HEK293 (cell line): ENCODE data around the gene TM7SF3.

Experiments used
- YY2 ChIP-seq: fragments of 450-650 bp; formaldehyde crosslinking; IDR thresholded peaks from 2 replicates; pipeline ENCODE4 v1.5.1; 2016; ENCODE audit warnings: missing biosample characterization, missing genetic modification characterization
- ZBTB7A ChIP-seq: fragments of 450-650 bp; formaldehyde crosslinking; IDR thresholded peaks from 2 replicates; pipeline ENCODE4 v1.5.1; 2016; ENCODE audit warnings: low read depth, missing biosample characterization, missing genetic modification characterization
- ZFP69B ChIP-seq: fragments of 450-650 bp; formaldehyde crosslinking; IDR thresholded peaks from 2 replicates; pipeline ENCODE4 v1.5.1; 2016; ENCODE audit warnings: missing biosample characterization, missing genetic modification characterization
- ZNF114 ChIP-seq: fragments of 450-650 bp; formaldehyde crosslinking; IDR thresholded peaks from 2 replicates; pipeline ENCODE4 v1.5.0; 2017; ENCODE audit warnings: missing biosample characterization, missing genetic modification characterization
- ZNF138 ChIP-seq: fragments of 450-650 bp; formaldehyde crosslinking; IDR thresholded peaks from 2 replicates; pipeline ENCODE4 v1.5.1; 2016; ENCODE audit warnings: missing biosample characterization, missing genetic modification characterization, borderline replicate concordance
- ZNF146 ChIP-seq: fragments of 450-650 bp; formaldehyde crosslinking; IDR thresholded peaks from 2 replicates; pipeline ENCODE4 v1.5.1; 2016; ENCODE audit warnings: missing biosample characterization, missing genetic modification characterization
- ZNF157 ChIP-seq: fragments of 450-650 bp; formaldehyde crosslinking; IDR thresholded peaks from 2 replicates; pipeline ENCODE4 v1.5.1; 2016; ENCODE audit warnings: missing biosample characterization, missing genetic modification characterization
- ZNF16 ChIP-seq: fragments of 450-650 bp; formaldehyde crosslinking; IDR thresholded peaks from 2 replicates; pipeline ENCODE4 v1.5.1; 2016; ENCODE audit warnings: low read depth, missing biosample characterization, missing genetic modification characterization
- ZNF214 ChIP-seq: fragments of 450-650 bp; formaldehyde crosslinking; IDR thresholded peaks from 2 replicates; pipeline ENCODE4 v1.5.1; 2017; ENCODE audit warnings: missing biosample characterization, mild to moderate bottlenecking, missing genetic modification characterization, borderline replicate concordance
- ZNF223 ChIP-seq: fragments of 450-650 bp; formaldehyde crosslinking; IDR thresholded peaks from 2 replicates; pipeline ENCODE4 v1.5.1; 2016; ENCODE audit warnings: missing biosample characterization, missing genetic modification characterization
- ZNF24 ChIP-seq: fragments of 450-650 bp; formaldehyde crosslinking; IDR thresholded peaks from 2 replicates; pipeline ENCODE4 v1.5.1; 2016; ENCODE audit warnings: missing biosample characterization, missing genetic modification characterization
- ZNF302 ChIP-seq: fragments of 450-650 bp; formaldehyde crosslinking; IDR thresholded peaks from 2 replicates; pipeline ENCODE4 v1.5.1; 2016; ENCODE audit warnings: missing biosample characterization, missing genetic modification characterization, low read depth
- ZNF394 ChIP-seq: fragments of 450-650 bp; formaldehyde crosslinking; IDR thresholded peaks from 2 replicates; pipeline ENCODE4 v1.5.1; 2016; ENCODE audit warnings: missing biosample characterization, missing genetic modification characterization, mild to moderate bottlenecking, moderate library complexity, borderline replicate concordance
- ZNF416 ChIP-seq: fragments of 450-650 bp; formaldehyde crosslinking; IDR thresholded peaks from 2 replicates; pipeline ENCODE4 v1.5.1; 2016; ENCODE audit warnings: missing biosample characterization, missing genetic modification characterization
- ZNF423 ChIP-seq: fragments of 450-650 bp; formaldehyde crosslinking; IDR thresholded peaks from 2 replicates; pipeline ENCODE4 v1.5.1; 2016; ENCODE audit warnings: missing biosample characterization, missing genetic modification characterization
- ZNF473 ChIP-seq: fragments of 450-650 bp; formaldehyde crosslinking; IDR thresholded peaks from 2 replicates; pipeline ENCODE4 v1.5.1; 2017; ENCODE audit warnings: missing biosample characterization, missing genetic modification characterization
- ZNF529 ChIP-seq: fragments of 450-650 bp; formaldehyde crosslinking; IDR thresholded peaks from 2 replicates; pipeline ENCODE4 v1.5.1; 2017; ENCODE audit warnings: missing genetic modification characterization, missing biosample characterization; ENCODE audit not compliant: insufficient replicate concordance
- ZNF530 ChIP-seq: fragments of 450-650 bp; formaldehyde crosslinking; IDR thresholded peaks from 2 replicates; pipeline ENCODE4 v1.5.1; 2016; ENCODE audit warnings: low read depth, missing biosample characterization, missing genetic modification characterization
- ZNF560 ChIP-seq: fragments of 450-650 bp; formaldehyde crosslinking; IDR thresholded peaks from 2 replicates; pipeline ENCODE4 v1.5.1; 2017; ENCODE audit warnings: missing biosample characterization, missing genetic modification characterization, borderline replicate concordance
- ZNF561 ChIP-seq: fragments of 450-650 bp; IDR thresholded peaks from 2 replicates; pipeline ENCODE4 v1.5.1; 2018; ENCODE audit warnings: missing biosample characterization, missing genetic modification characterization, borderline replicate concordance
- ZNF624 ChIP-seq: fragments of 450-650 bp; formaldehyde crosslinking; IDR thresholded peaks from 2 replicates; pipeline ENCODE4 v1.5.1; 2017; ENCODE audit warnings: missing biosample characterization, missing genetic modification characterization
- ZNF658 ChIP-seq: fragments of 450-650 bp; formaldehyde crosslinking; IDR thresholded peaks from 2 replicates; pipeline ENCODE4; 2016; ENCODE audit warnings: missing biosample characterization, missing genetic modification characterization
- ZNF660 ChIP-seq: fragments of 450-650 bp; IDR thresholded peaks from 2 replicates; pipeline ENCODE4 v1.5.1; 2018; ENCODE audit warnings: missing biosample characterization, mild to moderate bottlenecking, missing genetic modification characterization
- ZNF747 ChIP-seq: fragments of 450-650 bp; formaldehyde crosslinking; IDR thresholded peaks from 2 replicates; pipeline ENCODE4 v1.5.1; 2016; ENCODE audit warnings: missing biosample characterization, missing genetic modification characterization
- ZNF776 ChIP-seq: fragments of 450-650 bp; formaldehyde crosslinking; IDR thresholded peaks from 2 replicates; pipeline ENCODE4 v1.5.0; 2017; ENCODE audit warnings: missing biosample characterization, missing genetic modification characterization, borderline replicate concordance
- ZNF777 ChIP-seq: fragments of 450-650 bp; formaldehyde crosslinking; IDR thresholded peaks from 2 replicates; pipeline ENCODE4 v1.5.1; 2017; ENCODE audit warnings: missing biosample characterization, missing genetic modification characterization, borderline replicate concordance
- ZNF837 ChIP-seq: fragments of 450-650 bp; formaldehyde crosslinking; IDR thresholded peaks from 2 replicates; pipeline ENCODE4 v1.5.1; 2016; ENCODE audit warnings: missing biosample characterization, missing genetic modification characterization
- ZSCAN30 ChIP-seq: fragments of 450-650 bp; IDR thresholded peaks from 2 replicates; pipeline ENCODE4 v1.5.1; 2018; ENCODE audit warnings: missing biosample characterization, mild to moderate bottlenecking, missing genetic modification characterization, moderate library complexity
- TF ChIP-seq, protein P1 (sequence below): fragments of 450-650 bp; formaldehyde crosslinking; IDR thresholded peaks from 2 replicates; pipeline ENCODE4 v1.5.1; 2016; ENCODE audit warnings: missing biosample characterization, missing genetic modification characterization
- TF ChIP-seq, protein P2 (sequence below): fragments of 450-650 bp; formaldehyde crosslinking; IDR thresholded peaks from 2 replicates; pipeline ENCODE4 v1.5.1; 2016; ENCODE audit warnings: missing biosample characterization, missing genetic modification characterization
- TF ChIP-seq, protein P3 (sequence below): fragments of 450-650 bp; IDR thresholded peaks from 2 replicates; pipeline ENCODE4 v1.5.1; 2018; ENCODE audit warnings: missing biosample characterization, mild to moderate bottlenecking, missing genetic modification characterization
- TF ChIP-seq, protein P4 (sequence below): fragments of 450-650 bp; formaldehyde crosslinking; IDR thresholded peaks from 2 replicates; pipeline ENCODE4 v1.5.1; 2016; ENCODE audit warnings: missing biosample characterization, missing genetic modification characterization

The TM7SF3 gene

DNA sequence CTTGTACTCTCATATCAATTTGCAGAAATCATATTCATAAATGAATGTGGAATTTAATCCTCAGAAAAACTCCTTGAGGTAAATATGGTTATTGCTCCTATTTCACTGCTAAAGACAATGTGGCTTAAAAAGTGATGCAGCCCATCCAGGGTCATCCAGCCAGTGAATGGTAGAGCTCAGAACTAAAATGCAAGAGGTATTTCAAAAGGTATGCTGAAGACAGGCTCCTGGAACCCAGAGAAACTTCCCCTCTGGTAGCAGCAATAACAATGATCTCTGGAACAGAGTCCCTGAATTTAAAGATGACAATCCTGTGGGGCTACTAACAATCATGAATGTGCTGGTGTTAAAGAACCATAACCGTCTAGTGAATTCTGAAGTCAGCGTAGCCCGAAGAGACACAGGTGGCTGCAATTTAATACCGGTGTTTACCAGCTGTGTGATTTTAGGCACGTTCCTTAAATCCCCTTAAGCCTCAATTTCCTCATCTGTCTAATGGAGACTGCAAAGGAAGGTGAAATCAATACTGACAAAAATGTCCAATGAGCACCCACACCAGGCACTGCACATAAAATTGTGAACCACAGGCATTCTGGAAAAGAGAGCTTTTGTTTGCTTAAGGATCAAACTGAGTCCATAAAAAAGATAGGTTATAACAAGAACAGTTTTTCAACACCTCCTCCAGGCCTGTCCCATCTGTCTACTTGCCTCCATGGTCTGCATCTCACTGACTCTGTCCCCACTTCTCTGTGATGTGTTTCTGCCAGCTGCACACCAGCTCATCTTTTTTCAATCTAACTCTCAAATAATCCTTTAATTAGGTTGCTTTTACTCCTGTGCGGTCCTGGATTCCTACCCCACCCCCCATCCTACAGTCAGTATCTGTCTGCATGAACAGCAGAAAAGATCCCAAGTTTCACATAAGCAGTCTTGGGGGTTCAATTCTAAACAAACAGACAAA, 10.5 kb downstream of the TM7SF3 start (continued):
- TF ChIP-seq ZNF658 = no peak
- TF ChIP-seq, protein P1, sequence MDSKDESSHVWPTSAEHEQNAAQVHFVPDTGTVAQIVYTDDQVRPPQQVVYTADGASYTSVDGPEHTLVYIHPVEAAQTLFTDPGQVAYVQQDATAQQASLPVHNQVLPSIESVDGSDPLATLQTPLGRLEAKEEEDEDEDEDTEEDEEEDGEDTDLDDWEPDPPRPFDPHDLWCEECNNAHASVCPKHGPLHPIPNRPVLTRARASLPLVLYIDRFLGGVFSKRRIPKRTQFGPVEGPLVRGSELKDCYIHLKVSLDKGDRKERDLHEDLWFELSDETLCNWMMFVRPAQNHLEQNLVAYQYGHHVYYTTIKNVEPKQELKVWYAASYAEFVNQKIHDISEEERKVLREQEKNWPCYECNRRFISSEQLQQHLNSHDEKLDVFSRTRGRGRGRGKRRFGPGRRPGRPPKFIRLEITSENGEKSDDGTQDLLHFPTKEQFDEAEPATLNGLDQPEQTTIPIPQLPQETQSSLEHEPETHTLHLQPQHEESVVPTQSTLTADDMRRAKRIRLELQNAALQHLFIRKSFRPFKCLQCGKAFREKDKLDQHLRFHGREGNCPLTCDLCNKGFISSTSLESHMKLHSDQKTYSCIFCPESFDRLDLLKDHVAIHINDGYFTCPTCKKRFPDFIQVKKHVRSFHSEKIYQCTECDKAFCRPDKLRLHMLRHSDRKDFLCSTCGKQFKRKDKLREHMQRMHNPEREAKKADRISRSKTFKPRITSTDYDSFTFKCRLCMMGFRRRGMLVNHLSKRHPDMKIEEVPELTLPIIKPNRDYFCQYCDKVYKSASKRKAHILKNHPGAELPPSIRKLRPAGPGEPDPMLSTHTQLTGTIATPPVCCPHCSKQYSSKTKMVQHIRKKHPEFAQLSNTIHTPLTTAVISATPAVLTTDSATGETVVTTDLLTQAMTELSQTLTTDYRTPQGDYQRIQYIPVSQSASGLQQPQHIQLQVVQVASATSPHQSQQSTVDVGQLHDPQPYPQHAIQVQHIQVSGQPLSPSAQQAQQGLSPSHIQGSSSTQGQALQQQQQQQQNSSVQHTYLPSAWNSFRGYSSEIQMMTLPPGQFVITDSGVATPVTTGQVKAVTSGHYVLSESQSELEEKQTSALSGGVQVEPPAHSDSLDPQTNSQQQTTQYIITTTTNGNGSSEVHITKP = no peak; the same call in 1 of the 2 replicates
- TF ChIP-seq ZNF777 (tag by site-specific recombination) = no peak
- TF ChIP-seq ZNF529 (tag by site-specific recombination) = no peak
- TF ChIP-seq, protein P2, sequence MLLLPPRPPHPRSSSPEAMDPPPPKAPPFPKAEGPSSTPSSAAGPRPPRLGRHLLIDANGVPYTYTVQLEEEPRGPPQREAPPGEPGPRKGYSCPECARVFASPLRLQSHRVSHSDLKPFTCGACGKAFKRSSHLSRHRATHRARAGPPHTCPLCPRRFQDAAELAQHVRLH (tag by site-specific recombination) = peak; percentile 98
- TF ChIP-seq ZNF416 (tag by site-specific recombination) = no peak
- TF ChIP-seq ZNF624 = no peak
- TF ChIP-seq ZNF24 = peak; percentile 53; the same call in 1 of the 2 replicates
- TF ChIP-seq ZFP69B = no peak
- TF ChIP-seq ZNF530 (tag by site-specific recombination) = no peak
- TF ChIP-seq ZNF747 (tag by site-specific recombination) = no peak
- no peak for TF ChIP-seq ZNF302
- no peak for TF ChIP-seq ZNF157 (tag by site-specific recombination)
- no peak for TF ChIP-seq ZBTB7A (tag by site-specific recombination)
- TF ChIP-seq ZNF138 (tag by site-specific recombination) = no peak
- TF ChIP-seq ZNF837 (tag by site-specific recombination) = no peak
- no peak for TF ChIP-seq ZNF146 (tag by site-specific recombination)
- TF ChIP-seq ZNF214 (tag by site-specific recombination) = no peak
- TF ChIP-seq, protein P3, sequence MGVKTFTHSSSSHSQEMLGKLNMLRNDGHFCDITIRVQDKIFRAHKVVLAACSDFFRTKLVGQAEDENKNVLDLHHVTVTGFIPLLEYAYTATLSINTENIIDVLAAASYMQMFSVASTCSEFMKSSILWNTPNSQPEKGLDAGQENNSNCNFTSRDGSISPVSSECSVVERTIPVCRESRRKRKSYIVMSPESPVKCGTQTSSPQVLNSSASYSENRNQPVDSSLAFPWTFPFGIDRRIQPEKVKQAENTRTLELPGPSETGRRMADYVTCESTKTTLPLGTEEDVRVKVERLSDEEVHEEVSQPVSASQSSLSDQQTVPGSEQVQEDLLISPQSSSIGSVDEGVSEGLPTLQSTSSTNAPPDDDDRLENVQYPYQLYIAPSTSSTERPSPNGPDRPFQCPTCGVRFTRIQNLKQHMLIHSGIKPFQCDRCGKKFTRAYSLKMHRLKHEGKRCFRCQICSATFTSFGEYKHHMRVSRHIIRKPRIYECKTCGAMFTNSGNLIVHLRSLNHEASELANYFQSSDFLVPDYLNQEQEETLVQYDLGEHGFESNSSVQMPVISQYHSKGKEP = peak; percentile 95
- no peak for TF ChIP-seq ZNF660 (tag by site-specific recombination)
- TF ChIP-seq ZNF560 (tag by site-specific recombination) = no peak
- TF ChIP-seq ZNF114 (tag by site-specific recombination) = no peak
- no peak for TF ChIP-seq ZNF776 (tag by site-specific recombination)
- no peak for TF ChIP-seq ZNF223
- TF ChIP-seq ZNF561 (tag by site-specific recombination) = peak; percentile 67; the same call in 1 of the 2 replicates
- TF ChIP-seq ZNF16 (tag by site-specific recombination) = no peak
- TF ChIP-seq ZNF423 (tag by site-specific recombination) = peak; percentile 84; the same call in 1 of the 2 replicates
- no peak for TF ChIP-seq YY2 (tag by site-specific recombination)
- TF ChIP-seq ZSCAN30 (tag by site-specific recombination) = peak; percentile 94
- no peak for TF ChIP-seq ZNF473 (tag by site-specific recombination)
- peak; percentile 76 for TF ChIP-seq ZNF394
- TF ChIP-seq, protein P4, sequence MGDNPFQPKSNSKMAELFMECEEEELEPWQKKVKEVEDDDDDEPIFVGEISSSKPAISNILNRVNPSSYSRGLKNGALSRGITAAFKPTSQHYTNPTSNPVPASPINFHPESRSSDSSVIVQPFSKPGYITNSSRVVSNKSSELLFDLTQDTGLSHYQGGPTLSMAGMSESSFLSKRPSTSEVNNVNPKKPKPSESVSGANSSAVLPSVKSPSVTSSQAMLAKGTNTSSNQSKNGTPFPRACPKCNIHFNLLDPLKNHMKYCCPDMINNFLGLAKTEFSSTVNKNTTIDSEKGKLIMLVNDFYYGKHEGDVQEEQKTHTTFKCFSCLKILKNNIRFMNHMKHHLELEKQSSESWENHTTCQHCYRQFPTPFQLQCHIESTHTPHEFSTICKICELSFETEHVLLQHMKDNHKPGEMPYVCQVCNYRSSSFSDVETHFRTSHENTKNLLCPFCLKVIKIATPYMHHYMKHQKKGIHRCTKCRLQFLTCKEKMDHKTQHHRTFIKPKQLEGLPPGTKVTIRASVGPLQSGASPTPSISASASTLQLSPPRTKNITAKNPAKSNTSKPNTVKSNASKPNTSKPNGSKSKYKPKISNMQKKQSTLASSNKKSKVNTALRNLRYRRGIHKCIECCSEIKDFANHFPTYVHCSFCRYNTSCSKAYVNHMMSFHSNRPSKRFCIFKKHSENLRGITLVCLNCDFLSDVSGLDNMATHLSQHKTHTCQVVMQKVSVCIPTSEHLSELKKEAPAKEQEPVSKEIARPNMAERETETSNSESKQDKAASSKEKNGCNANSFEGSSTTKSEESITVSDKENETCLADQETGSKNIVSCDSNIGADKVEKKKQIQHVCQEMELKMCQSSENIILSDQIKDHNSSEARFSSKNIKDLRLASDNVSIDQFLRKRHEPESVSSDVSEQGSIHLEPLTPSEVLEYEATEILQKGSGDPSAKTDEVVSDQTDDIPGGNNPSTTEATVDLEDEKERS (tag by site-specific recombination) = no peak
